OCI-LY3 (cell line): ENCODE results near the gene MRPL42.

ENCODE experiments used
- EZH2phosphoT487 ChIP-seq: fragments of 200-600 bp; shearing (Covaris generic); IDR thresholded peaks from 2 replicates; pipeline ENCODE4 v1.6.1; 2018; ENCODE audit warnings: antibody characterized with exemption, mixed run types, low read depth
- TF ChIP-seq, protein P1 (sequence below): fragments of 200-600, 300-600 bp; sonication (generic); IDR thresholded peaks from 2 replicates; pipeline ENCODE4 v1.5.1; 2014; ENCODE audit warnings: antibody characterized with exemption, low read length, low read depth

DNA sequence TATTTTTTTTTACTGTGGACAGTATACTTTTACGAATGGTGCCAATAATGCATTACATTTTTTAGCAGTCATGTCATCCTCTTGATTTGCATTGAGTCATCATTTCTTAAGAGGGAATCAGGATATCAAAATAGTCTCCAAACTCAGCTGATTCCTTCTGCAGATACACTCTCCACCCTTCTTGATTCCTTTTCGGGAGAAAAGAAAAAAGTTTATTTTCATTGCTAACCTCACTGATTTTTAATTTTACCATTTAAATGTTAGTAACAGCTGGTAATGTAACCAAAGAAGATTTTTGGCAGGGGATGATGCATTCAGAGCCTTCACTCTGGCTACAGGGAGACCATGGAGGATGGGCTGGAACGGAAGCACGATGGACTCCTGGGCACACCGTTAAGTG lies 47.5 kb downstream of the MRPL42 start:
- TF ChIP-seq, protein P1, sequence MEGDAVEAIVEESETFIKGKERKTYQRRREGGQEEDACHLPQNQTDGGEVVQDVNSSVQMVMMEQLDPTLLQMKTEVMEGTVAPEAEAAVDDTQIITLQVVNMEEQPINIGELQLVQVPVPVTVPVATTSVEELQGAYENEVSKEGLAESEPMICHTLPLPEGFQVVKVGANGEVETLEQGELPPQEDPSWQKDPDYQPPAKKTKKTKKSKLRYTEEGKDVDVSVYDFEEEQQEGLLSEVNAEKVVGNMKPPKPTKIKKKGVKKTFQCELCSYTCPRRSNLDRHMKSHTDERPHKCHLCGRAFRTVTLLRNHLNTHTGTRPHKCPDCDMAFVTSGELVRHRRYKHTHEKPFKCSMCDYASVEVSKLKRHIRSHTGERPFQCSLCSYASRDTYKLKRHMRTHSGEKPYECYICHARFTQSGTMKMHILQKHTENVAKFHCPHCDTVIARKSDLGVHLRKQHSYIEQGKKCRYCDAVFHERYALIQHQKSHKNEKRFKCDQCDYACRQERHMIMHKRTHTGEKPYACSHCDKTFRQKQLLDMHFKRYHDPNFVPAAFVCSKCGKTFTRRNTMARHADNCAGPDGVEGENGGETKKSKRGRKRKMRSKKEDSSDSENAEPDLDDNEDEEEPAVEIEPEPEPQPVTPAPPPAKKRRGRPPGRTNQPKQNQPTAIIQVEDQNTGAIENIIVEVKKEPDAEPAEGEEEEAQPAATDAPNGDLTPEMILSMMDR, result no peak
- TF ChIP-seq EZH2phosphoT487, result no peak
